ENCODE measurements around the gene TMEM63B. TPM values are rescaled to one million over a fixed set of nuclear protein-coding genes. Genes with fewer than 3 reads are reported as not detected.
"Not testable (repeated sequence)": the region's sequence is repeated elsewhere in the genome, so short reads cannot be mapped to it uniquely, and the experiment has no call there.

TMEM63B gene
- total RNA-seq, 2 donors from 2014 or later, result 7.6 to 11.9 TPM

GRCh38 chr6:44179072-44179536 is 51.8 kb downstream of the TMEM63B start:
- H3K4me3 ChIP-seq, result no peak overlapping the region
- H3K4me1 ChIP-seq, result no peaks in the 10 kb centered on the region
- DNase-seq (no peak), ATAC-seq (no peak)
- H3K27ac ChIP-seq, result no peak overlapping the region
- intact Hi-C loops (cut with DNase I), result loop anchor here (10.0 kb wide), 1 partner anchor 166 kb away; the partner anchor contains the start of gene SPATS1
- WGBS, 2 donors, result 35 to 38% methylated on average over 4 of the region's 4 CpGs
- H3K27me3 ChIP-seq, result no peaks in the 10 kb centered on the region
- H3K36me3 ChIP-seq (replicated peaks in 1 of 2; ENCODE audit: insufficient read depth in 1 of 2, low read depth in 2 of 2), result no peaks in the 10 kb centered on the region
- H3K9me3 ChIP-seq, result no peaks in the 10 kb centered on the region
- TF ChIP-seq CTCF (IDR thresholded peaks at IDR 0.05) (no peak), POLR2A (IDR thresholded peaks at IDR 0.05) (no peak)

- no peak for ATAC-seq
- no peaks in the 10 kb centered on the region for H3K36me3 ChIP-seq (replicated peaks in 1 of 2; ENCODE audit: insufficient read depth in 1 of 2, low read depth in 2 of 2)
- TF ChIP-seq POLR2A (IDR thresholded peaks at IDR 0.05), result no peak
- TF ChIP-seq CTCF (IDR thresholded peaks at IDR 0.05), result no peak
- H3K27me3 ChIP-seq, result no peaks in the 10 kb centered on the region
- WGBS, 2 donors, result 88 to 95% methylated on average over 6 to 7 of the region's 7 CpGs
- no peak overlapping the region for H3K4me3 ChIP-seq
- H3K4me1 ChIP-seq, result no peaks in the 10 kb centered on the region
- DNase-seq, result no peak
- no peaks in the 10 kb centered on the region for H3K9me3 ChIP-seq
- H3K27ac ChIP-seq, result no peak overlapping the region
- intact Hi-C loops (cut with DNase I), result loop anchor here (10.0 kb wide), 1 partner anchor 165 kb away; the partner anchor contains the start of gene SPATS1
These were observed 52.3 kb downstream of the TMEM63B start for GRCh38 chr6:44179648-44180047.

GRCh38 chr6:44180406-44180805 is 53.1 kb downstream of the TMEM63B start:
- H3K27ac ChIP-seq, result no peak overlapping the region
- no peaks in the 10 kb centered on the region for H3K9me3 ChIP-seq
- H3K4me3 ChIP-seq, result no peak overlapping the region
- H3K4me1 ChIP-seq, result no peaks in the 10 kb centered on the region
- intact Hi-C loops (cut with DNase I), result no loop called here
- TF ChIP-seq CTCF (IDR thresholded peaks at IDR 0.05), result no peak
- no peak for TF ChIP-seq POLR2A (IDR thresholded peaks at IDR 0.05)
- ATAC-seq (no peak), DNase-seq (no peak)
- H3K36me3 ChIP-seq (replicated peaks in 1 of 2; ENCODE audit: insufficient read depth in 1 of 2, low read depth in 2 of 2), result no peaks in the 10 kb centered on the region
- WGBS, 2 donors, result 85 to 93% methylated on average over 4 of the region's 4 CpGs
- H3K27me3 ChIP-seq, result no peaks in the 10 kb centered on the region

GRCh38 chr6:44180886-44181285 is 53.5 kb downstream of the TMEM63B start:
- no peak for ATAC-seq
- H3K27me3 ChIP-seq, result no peaks in the 10 kb centered on the region
- DNase-seq, result no peak
- H3K36me3 ChIP-seq (replicated peaks in 1 of 2; ENCODE audit: insufficient read depth in 1 of 2, low read depth in 2 of 2), result no peaks in the 10 kb centered on the region
- H3K27ac ChIP-seq, result no peak overlapping the region
- intact Hi-C loops (cut with DNase I), result no loop called here
- 90 to 98% methylated on average over 3 to 4 of the region's 4 CpGs for WGBS, 2 donors
- no peak overlapping the region for H3K4me3 ChIP-seq
- no peak for TF ChIP-seq CTCF (IDR thresholded peaks at IDR 0.05)
- no peak for TF ChIP-seq POLR2A (IDR thresholded peaks at IDR 0.05)
- H3K9me3 ChIP-seq, result no peaks in the 10 kb centered on the region
- no peaks in the 10 kb centered on the region for H3K4me1 ChIP-seq

GRCh38 chr6:44181784-44182183 is 54.4 kb downstream of the TMEM63B start:
- DNase-seq; H3K27me3 ChIP-seq; H3K27ac ChIP-seq; intact Hi-C loops (cut with DNase I); H3K9me3 ChIP-seq; H3K4me3 ChIP-seq; ATAC-seq; H3K36me3 ChIP-seq (replicated peaks in 1 of 2; ENCODE audit: insufficient read depth in 1 of 2, low read depth in 2 of 2); H3K4me1 ChIP-seq: not testable (repeated sequence)
